Vagina (tissue), 2 donors: ENCODE data around the gene ESYT1.

ENCODE experiments used
- CTCF ChIP-seq, 3 experiments: fragments of 450-650 bp in 2 of 3; fragments of 200-600 bp in 1 of 3; sonication (generic) in 1 of 3; IDR thresholded peaks; one replicate each; pipeline ENCODE4 v1.5.1; 2017 to 2019; ENCODE audit warnings: antibody characterized with exemption in 3 of 3, mild to moderate bottlenecking in 2 of 3, moderate library complexity in 2 of 3
- POLR2A ChIP-seq, 2 donors: fragments of 450-650 bp; IDR thresholded peaks; one replicate each; pipeline ENCODE4 v1.6.1; 2017; ENCODE audit warnings: antibody characterized with exemption in 2 of 2, mild to moderate bottlenecking in 2 of 2, moderate library complexity in 2 of 2

DNA sequence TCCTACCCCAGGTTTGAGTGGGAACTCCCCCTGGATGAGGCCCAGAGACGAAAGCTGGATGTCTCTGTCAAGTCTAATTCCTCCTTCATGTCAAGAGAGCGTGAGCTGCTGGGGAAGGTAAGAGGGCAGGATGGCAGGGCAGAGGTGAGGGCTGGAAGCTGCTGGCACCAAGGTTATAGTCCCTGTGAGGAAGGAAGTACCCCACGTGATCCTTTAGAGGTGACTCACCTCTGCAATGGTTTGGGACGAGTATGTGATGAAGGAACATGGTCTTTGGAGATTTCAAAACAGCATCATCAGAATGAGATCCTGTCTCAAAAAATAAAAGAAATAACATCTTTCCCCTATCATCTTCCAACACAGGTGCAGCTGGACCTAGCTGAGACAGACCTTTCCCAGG lies 15.2 kb downstream of the ESYT1 start:
- no peak for TF ChIP-seq CTCF (IDR thresholded peaks at IDR 0.05)
- TF ChIP-seq POLR2A (IDR thresholded peaks at IDR 0.05): no peak
